K562 treated with DMSO at 1 percent for 12 hours (cell line): ENCODE measurements around the gene UNC119. TPM values are rescaled to one million over a fixed set of nuclear protein-coding genes. Genes with fewer than 3 reads are reported as not detected.

Experiments
- total RNA-seq: library from RNA; unstranded; fragments of 300-600 nt; gene quantifications from 2 replicates; pipeline ENCODE4 v1.2.3, GENCODE V29; 2022; ENCODE audit not compliant: insufficient read depth

Gene UNC119
- 39.8 and 45.5 TPM in 2 replicates for total RNA-seq

DNA sequence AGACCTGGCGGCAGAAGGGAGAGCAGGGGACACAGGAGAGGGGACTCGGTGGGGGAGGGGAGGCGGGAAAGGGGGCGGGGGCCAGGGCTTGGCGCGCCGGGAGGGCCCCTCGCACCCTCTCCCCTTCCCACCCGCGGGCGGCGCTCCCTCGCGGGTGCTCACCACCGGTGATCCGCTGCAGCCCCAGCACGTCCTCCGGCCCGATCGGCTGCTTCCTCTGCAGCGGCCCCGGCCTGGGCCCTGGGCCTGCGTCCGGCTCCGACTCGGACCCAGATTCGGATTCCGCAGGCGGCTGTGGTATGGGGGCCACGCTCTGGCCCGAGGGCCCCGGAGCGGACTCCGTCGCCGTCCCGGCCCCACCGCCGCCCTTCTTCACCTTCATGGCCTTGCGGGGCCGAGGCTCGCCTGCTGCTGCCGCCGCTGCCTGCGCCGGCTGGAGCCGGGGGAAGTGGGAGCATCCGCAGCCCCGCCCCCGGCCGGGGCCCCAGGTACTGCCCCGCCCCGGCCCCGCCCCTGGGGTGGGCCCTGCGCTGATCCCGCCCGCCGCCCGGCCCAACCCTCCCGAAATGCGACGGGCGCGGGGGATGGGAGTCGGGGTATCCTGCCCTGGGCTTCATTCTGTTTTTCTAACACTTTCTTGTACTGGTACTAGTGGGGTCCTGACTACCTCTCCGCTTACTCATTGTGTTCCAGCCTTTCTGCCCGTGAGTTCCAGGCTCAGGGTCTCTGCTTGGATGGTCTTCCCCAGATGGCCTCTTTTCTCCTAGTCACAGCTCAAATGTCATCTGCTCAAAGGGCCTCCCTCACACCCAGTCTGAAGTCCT, at the start of gene UNC119:
UNC119 (minus strand) TSS at position 449 of the 824 bp plus-strand sequence; CDS start at position 382, 67 bp downstream.

DNA sequence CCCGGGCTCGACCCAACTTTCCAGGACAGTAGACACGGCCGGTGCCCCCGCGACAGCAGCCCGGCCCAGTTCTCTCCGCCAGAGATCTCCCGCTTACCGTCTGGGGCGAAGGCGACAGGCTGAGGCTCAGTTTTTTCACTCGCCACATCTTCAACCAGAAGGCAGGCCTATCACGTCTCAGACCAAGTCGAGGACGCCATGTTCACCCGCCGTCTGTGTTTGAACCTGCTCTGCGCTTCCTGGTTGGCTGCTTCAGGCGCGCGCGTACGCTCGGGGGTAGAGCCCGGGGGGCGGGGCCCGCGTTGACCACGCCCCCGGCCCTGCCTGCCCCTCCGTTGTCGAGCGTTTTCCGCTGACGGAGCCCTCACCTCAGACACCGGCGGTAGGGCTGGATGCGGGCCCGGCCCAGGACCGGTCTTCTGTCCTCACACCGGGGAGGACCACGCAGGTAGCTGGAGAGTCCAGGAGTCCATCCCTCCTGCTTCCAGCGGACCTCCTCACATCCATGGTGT, 46.4 kb upstream of the UNC119 start, which contains the start of gene SPAG5:
SPAG5 (minus strand) TSS at position 227 of the 512 bp plus-strand sequence; CDS start at position 148, 79 bp downstream.

DNA sequence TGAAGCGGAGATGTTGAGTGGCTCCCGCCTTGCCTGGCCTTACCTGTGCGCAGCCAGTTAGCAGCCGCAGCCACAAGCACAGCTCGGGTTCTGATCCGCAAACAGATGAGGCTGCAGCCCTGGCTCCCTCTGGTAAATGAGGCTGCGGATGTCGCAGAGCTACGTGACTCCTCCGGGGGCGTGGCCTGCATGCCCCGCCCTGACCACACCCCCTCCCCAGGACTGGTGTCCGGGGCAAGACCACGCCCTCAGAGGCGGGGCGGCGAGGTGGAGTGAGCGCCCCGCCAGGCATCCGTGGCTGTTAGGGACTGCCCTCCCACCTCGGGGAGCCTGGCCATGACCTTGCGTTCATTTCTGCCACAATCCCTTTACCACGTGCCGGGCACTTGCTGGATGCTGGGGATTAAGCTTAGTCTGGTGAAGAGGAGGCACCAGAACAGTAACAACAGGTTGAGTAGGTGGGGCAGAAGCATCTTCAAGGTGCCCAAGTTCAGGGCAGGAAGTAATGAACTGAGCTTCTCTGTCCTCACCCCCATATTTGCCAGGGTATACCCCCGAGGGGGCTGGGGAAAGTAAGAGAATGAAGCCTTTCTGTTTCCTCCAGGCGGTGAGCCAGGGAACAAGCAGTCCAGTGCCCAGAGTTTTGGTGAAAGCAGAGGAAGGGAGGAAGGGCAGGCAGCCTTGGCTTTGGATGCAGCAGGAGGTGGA, 24.5 kb upstream of the UNC119 start, which contains the start of gene ALDOC:
ALDOC (minus strand) TSS at position 138 of the 708 bp plus-strand sequence. CDS start 1,363 bp downstream, outside the sequence.

DNA sequence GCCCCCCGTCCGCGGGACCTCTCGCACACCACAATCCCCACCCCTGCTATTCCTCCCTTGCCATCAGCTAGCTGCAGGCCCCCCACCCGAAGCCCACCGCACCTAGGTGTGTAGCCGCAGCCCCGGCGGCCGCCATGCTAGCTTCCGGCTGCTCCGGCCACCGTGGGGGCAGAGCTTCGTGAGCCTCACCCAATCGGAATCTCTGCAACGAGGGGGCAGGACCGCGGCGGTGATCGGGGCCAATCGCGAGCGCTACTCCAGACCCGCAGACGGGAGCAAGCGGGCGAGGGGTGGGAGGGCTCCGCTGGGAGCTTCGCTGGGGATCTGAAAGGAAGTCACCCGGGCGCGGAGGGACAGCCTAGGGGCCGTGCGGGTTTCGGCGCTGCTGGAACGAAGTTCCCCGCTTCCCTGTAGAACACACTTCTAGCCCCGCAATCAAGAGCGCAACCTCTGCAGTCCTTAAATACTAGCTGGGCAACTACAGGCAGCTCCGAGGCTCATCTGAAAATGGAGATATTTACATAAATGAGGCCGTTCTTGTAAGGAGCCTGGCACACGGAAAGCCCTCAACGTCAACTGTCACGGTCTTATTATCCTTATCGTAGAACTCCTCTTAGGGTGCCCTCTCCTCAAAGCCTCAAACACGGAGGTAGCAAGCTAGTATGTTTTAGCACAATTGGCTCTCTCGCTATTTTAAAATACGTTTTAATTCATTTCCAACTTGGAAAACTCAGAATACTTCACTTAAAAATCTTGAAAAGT, 19.1 kb upstream of the UNC119 start, which contains the start of gene PIGS:
PIGS (minus strand) TSS at position 164 of the 762 bp plus-strand sequence; CDS start at position 136, 28 bp downstream.

DNA sequence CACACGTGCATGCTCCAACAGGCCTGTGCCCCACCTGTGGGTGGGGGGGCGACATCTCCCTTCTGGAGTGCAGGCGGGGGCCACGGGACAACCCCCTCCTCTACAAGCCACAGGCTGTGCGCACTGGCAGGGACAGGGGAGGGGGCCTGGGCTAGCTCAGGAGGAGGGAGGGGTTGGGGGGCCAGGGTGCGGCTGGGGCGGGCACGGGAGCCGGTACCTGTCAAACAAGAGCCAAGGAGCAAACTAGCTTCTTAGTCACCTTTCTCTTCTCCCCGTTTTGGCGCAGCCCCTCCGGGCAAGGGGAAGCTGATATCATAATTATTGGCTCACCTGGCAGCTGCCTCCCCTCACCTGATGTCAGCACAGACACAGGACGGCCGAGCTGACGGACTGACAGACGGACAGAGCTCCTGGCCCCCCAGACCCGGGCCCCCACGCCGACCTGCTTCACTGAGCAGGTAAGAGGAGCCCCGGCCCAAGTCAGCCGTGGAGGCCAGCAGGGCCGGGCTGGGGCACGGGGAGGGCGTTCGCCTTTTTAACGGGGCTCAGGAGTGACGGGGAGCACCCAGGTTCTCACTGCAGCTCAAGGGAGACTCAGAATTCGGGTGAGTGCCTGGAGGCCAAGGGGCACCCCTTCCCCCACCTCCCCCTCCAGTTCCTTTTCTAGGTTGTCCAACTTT, 46.3 kb downstream of the UNC119 start, which contains the start of gene FOXN1:
FOXN1 (plus strand) TSS at position 363 of the 680 bp plus-strand sequence. CDS start 17,622 bp downstream, outside the sequence.

Other genes starting within 250 kb of the UNC119 start
- 18.5 and 38.9 TPM in 2 replicates for gene TMEM97, start 233.4 kb downstream of the UNC119 start, total RNA-seq
- 45.2 and 56.4 TPM in 2 replicates for gene IFT20, start 217.2 kb downstream of the UNC119 start, total RNA-seq
- 10.8 and 26.3 TPM in 2 replicates for gene TNFAIP1, start 216.9 kb downstream of the UNC119 start, total RNA-seq
- gene POLDIP2, start 195.1 kb downstream of the UNC119 start, total RNA-seq: 60.4 and 87.3 TPM in 2 replicates
- gene SEBOX, start 187.4 kb downstream of the UNC119 start, total RNA-seq: not detected in 2 replicates
- 0.46 and 0.51 TPM in 2 replicates for gene VTN, start 182.3 kb downstream of the UNC119 start, total RNA-seq
- gene SARM1, start 180.9 kb downstream of the UNC119 start, total RNA-seq: 0.94 and 3.4 TPM in 2 replicates
- 0.89 and 4.3 TPM in 2 replicates for gene SLC46A1, start 146.4 kb downstream of the UNC119 start, total RNA-seq
- not detected in 2 replicates for gene SLC13A2, start 79.0 kb downstream of the UNC119 start, total RNA-seq
- gene FOXN1, start 46.3 kb downstream of the UNC119 start, total RNA-seq: not detected in 2 replicates
- gene PIGS, start 18.9 kb upstream of the UNC119 start, total RNA-seq: 53.7 and 110 TPM in 2 replicates
- gene ALDOC, start 24.3 kb upstream of the UNC119 start, total RNA-seq: 40.3 and 62.1 TPM in 2 replicates
- gene SPAG5, start 46.4 kb upstream of the UNC119 start, total RNA-seq: 98.4 and 152 TPM in 2 replicates
- gene RSKR, start 61.6 kb upstream of the UNC119 start, total RNA-seq: 4.1 and 22.2 TPM in 2 replicates
- 18.5 and 92.2 TPM in 2 replicates for gene BLTP2, start 92.5 kb upstream of the UNC119 start, total RNA-seq
- 70.9 and 90.0 TPM in 2 replicates for gene SDF2, start 109.3 kb upstream of the UNC119 start, total RNA-seq
- gene SUPT6H, start 109.6 kb upstream of the UNC119 start, total RNA-seq: 29.5 and 79.1 TPM in 2 replicates
- 3.8 and 8.4 TPM in 2 replicates for gene PROCA1, start 159.3 kb upstream of the UNC119 start, total RNA-seq
- gene RAB34, start 165.2 kb upstream of the UNC119 start, total RNA-seq: not detected in 2 replicates
- 2,324 and 3,638 TPM in 2 replicates for gene RPL23A, start 167.4 kb upstream of the UNC119 start, total RNA-seq
- gene TLCD1, start 173.6 kb upstream of the UNC119 start, total RNA-seq: 7.9 and 10.9 TPM in 2 replicates
- gene NEK8, start 176.2 kb upstream of the UNC119 start, total RNA-seq: 2.8 and 3.3 TPM in 2 replicates
- gene TRAF4, start 191.4 kb upstream of the UNC119 start, total RNA-seq: 104 and 114 TPM in 2 replicates